Stimulated activated CD8-positive, alpha-beta memory T cell treated with anti-CD3 and anti-CD28 coated beads, Interleukin-7, amount 100 ng/mL, for 4 hours (primary cell): ENCODE measurements around the gene FAM219A.
"Not testable (repeated sequence)": the region's sequence is repeated elsewhere in the genome, so short reads cannot be mapped to it uniquely, and the experiment has no call there.

Source experiments
- DNase-seq, 2 donors: peaks; one replicate each; pipeline ENCODE4 v3.0.0-alpha.2; 2020; ENCODE audit warnings: low read depth in 2 of 2

The FAM219A gene

DNA sequence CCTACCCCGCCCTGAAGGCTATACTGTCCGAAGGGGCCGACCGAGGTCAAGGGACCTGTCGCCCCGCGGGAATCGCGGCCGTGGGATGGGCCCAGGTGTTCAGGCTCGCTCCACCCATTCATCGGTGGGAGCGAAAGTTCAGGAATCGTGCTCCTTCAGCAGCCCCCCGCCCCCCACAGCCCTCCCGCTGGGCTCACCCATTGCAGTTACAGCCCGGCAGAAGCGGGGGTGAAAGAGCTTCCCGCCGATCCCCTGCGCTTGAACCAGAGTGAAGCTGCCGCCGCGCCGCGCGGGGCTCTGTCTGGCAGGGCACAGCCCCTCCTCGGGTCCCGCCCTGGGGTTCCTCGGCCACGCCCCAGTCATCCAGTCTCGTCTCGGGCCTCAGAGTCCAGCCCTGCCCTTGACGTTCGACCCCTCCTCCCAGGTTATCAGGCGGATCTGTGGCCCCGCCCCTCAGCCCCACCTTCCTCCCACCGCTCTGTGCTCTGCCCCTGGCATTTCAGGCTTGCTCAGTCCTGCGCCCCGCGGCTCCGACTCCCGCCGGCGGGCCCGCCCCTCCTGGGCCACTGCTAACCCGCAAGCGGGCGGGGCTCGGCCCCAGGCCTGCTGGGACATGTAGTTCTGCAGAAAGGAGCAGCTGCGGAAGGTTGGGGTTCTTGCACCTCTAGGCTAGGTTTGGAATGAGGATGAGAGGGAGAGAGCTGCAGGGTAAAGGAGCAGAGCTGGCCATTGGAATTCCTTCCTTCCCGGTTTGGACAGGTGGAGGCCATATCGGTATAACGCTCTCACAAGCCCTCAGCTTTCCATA is 81.6 kb downstream of the FAM219A start, which contains the start of gene MYORG:
TSS of gene MYORG (minus strand) at position 303 of the 808 bp plus-strand sequence. CDS start 3,955 bp downstream, outside the sequence.
- peak; percentile 94 to 95 for DNase-seq

GRCh38 chr9:34375901-34376595 is 82.3 kb downstream of the FAM219A start:
- DNase-seq = peak in 1 of 2 donors; percentile 32

- DNase-seq = no peak
Observed at GRCh38 chr9:34374905-34375552, 83.3 kb downstream of the FAM219A start.

DNA sequence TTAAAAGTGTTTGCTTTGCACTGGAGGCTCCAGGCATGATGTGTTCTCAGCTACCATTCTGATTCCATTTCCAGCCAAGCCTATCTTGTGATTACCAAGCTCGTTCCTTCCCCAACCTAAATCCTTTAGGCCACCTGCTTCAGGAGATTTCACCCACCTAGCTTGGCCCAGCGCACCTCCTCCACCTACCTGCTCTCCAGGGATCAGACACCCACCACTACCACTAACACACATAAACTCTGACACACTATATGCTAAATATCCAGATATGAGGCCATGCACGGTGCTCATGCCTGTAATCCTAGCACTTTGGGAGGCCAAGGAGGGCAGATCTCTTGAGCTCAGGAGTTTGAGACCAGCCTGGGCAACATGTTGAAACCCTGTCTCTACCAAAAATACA is 84.0 kb downstream of the FAM219A start:
- DNase-seq = no peak

- no peak for DNase-seq
Observed at GRCh38 chr9:34373749-34374148, 84.6 kb downstream of the FAM219A start.

- DNase-seq = no peak
Observed at GRCh38 chr9:34372467-34373011, 85.8 kb downstream of the FAM219A start.

DNA sequence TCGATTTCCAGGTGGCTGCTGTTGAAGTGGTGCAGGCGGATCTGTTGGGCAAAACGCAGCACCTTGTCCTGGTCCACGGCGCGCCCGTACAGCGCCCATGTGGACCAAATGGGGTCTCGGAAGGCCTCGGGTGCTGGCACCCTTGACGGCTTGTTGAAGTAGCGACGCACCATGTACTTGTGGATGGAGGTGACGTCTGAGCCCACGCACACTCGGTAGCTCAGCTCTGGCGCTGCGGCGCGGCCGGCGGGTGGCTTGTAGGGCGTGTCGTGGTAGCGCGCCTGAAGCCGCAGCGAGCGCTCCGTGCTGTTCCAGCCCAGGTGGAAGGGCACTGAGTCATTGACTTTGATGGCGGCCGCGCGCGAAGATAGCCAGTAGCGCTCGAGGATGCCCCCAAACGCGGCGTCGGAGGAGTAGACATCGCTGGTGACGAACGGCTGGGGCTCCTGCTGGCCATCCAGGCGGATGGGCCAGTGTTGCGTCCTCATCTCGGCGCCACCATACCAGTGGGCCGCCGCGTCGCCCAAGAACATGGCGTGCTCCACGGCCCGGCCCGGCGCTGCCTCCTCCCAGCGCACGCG is 86.4 kb downstream of the FAM219A start:
- DNase-seq = no peak

- peak in 1 of 2 donors; percentile 17 for DNase-seq
Observed at GRCh38 chr9:34370970-34371880, 87.1 kb downstream of the FAM219A start.

GRCh38 chr9:34370335-34370969 is 87.9 kb downstream of the FAM219A start:
- no peak for DNase-seq

DNA sequence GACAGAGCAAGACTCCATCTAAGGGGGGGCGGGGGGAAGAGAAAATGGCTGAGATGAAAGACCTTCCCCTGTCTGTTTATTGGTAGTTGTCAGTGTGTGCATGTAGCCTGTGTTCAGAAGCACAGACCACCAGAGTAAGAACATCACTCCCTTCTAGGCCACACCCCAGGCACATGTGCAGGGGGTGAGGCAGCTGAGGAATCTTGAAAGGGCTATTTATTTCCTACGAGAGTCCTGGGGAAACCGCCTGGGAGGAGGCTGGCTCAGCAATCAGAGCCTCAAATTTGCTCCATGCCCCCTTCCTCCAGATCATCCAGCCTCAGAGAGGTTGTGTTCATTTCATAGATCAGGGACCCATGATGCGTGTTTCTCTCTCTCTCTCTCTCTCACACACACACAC is 88.7 kb downstream of the FAM219A start:
- DNase-seq = no peak

DNA sequence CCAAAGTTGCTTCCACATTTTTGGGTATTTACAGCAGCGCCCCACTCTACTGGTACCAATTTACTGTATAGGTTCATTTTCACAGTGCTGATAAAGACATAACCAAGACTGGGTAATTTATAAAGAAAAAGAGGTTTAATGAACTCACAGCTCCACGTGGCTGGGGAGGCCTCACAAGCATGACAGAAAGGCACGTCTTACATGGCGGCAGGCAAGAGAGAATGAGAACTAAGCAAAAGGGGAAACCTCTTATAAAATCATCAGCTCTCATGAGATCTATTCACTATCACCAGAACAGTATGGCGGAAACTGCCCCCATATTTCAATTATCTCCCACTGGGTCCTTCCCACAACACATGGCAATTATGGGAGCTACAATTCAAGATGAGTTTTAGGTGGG is 89.6 kb downstream of the FAM219A start:
- DNase-seq = not testable (repeated sequence)

GRCh38 chr9:34367751-34368410 is 90.5 kb downstream of the FAM219A start:
- not testable (repeated sequence) for DNase-seq

GRCh38 chr9:34366365-34366764 is 92.0 kb downstream of the FAM219A start:
- DNase-seq = no peak

DNA sequence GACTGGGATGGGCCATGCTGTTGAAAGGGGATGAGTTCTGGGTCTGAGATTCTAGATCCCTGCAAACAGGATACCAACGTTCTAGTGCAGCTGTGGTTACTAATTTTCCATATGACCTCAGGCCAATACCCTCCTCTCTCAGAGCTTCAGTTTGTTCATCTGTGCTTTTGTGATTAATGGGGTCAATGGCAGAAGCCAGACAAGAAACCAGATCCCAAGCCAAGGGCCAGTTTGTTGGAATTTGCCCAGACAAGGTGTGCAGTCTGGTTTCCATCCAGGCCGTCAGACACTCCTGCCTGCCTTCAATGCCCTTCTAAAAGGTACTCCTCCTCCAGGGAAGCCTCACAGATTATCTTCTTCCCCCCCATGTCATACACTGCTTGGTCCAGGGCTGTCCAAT is 93.1 kb downstream of the FAM219A start:
- DNase-seq = no peak

DNA sequence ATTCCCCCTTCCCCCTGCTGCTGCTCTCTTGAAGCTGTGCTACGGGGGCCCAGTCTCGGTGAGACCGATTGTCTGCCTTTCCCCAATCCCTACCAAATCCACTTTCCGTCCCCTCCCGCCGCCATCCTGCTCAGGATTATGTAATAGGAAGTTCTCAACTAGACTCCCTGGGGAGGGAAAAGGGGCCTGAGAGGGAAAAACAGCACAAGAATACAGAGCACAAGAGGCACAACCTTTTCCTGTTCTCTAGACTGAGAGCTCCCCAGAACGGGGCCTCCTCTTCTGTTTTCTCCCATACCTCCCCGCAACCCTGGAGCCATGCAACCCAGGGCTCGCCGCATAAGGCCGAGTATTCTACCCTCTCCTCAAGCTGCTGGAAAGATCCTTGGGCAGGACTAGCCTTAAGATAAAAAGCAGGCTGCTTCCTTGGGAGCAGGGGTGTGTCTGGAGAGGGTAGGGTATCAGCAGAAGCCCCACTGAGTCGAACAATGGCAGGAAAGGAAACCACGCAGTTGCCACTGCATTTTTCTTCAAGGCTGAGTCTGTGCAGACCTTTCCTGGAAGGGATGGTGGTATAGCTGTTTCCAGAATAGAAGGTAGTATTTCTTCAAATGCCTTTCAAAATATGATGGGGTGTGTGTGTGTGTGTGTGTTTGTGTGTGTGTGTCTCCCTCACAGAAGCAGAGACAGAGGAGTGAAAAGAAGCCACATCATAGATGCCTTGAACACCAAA is 94.6 kb downstream of the FAM219A start:
- no peak for DNase-seq

GRCh38 chr9:34362614-34363214 is 95.7 kb downstream of the FAM219A start:
- no peak for DNase-seq

- DNase-seq = not testable (repeated sequence)
Observed at GRCh38 chr9:34352957-34353356, 105.4 kb downstream of the FAM219A start.

DNA sequence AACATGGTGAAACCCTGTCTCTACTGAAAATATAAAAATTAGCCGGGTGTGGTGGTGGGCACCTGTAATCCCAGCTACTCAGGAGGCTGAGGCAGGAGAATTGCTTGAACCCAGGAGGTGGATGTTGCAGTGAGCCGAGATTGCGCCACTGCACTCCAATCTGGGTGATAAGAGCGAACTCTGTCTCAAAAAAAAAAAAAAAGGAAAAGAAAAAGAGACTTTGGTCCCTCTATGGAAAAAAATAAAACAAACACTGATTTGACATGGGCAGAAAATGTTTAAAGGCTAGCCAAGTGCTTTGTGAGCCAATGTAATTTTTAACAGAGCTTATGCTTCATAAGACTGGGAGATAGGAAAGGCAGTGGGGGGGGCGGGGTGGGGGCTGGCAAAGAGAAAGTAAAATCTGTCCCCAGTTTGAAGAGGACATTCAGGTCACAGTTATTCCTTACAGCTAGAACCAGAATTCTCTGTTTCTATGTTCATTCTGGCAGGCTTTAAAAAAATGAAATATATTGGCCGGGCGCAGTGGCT is 106.2 kb downstream of the FAM219A start:
- not testable (repeated sequence) for DNase-seq
